Pancreas (tissue), 10 donors: Measurements from ENCODE around the gene EPN3. TPM values are rescaled to one million over a fixed set of nuclear protein-coding genes. Genes with fewer than 3 reads are reported as not detected.

ENCODE experiments used
- ATAC-seq, 4 donors: fragments of 200-7000 bp; cut with Tn5 transposase; one replicate each; pipeline versions ENCODE4 v1.8.0 to v1.9.1; 2020; ENCODE audit warnings: mild to moderate bottlenecking in 4 of 4, moderate library complexity in 4 of 4
- DNase-seq, 6 donors: peaks; one replicate each; pipeline ENCODE4 v3.0.0-alpha.2; 2020
- FAIRE-seq: peaks from 2 replicates; lab custom pipeline; 2012; peaks lifted over from hg19 to GRCh38; lab: Jason Lieb, UNC
- H3K27ac ChIP-seq, 4 donors: fragments of 200-600 bp; sonication (generic); 1 replicate in 3 of 4; 2 replicates in 1 of 4; pipeline versions ENCODE4 v1.5.0 to v1.8.0; 2020
- H3K27me3 ChIP-seq, 4 donors: fragments of 200-600 bp; one replicate each; pipeline ENCODE4 v1.8.0; 2021
- H3K36me3 ChIP-seq, 3 donors: fragments of 200-600 bp; sonication (generic) in 1 of 3; one replicate each; pipeline versions ENCODE4 v1.5.0 to v1.8.0; 2020 to 2021
- H3K4me1 ChIP-seq, 3 donors: fragments of 200-600 bp; one replicate each; pipeline ENCODE4 v1.8.0; 2021
- H3K4me3 ChIP-seq, 4 donors: fragments of 200-600 bp; sonication (generic) in 2 of 4; one replicate each; pipeline versions ENCODE4 v1.5.0 to v1.8.0; 2020 to 2021
- H3K9me3 ChIP-seq, 4 donors: fragments of 200-600 bp; one replicate each; pipeline ENCODE4 v1.8.0; 2021
- WGBS, 2 donors: extraction: QIAGEN DNeasy Blood & Tissue Kit; methylation state at CpG; one replicate each; pipeline ENCODE4 v1.1.7; 2013; 5-methylcytosine and 5-hydroxymethylcytosine counted together
- intact Hi-C, 3 donors: fragments of 100-400 bp; cut with DNase I; formaldehyde crosslinking; loops; one replicate each; pipeline versions ENCODE4 v1.11.1 to v1.14.2; 2022
- polyA plus RNA-seq, 2 donors: library from polyadenylated mRNA; stranded (reverse); fragments of 200-250 nt; gene quantifications; one replicate each; pipeline ENCODE4 v1.2.3, GENCODE V29; 2013
- total RNA-seq, 6 donors: library from RNA; stranded (reverse); fragmentation: NEBNext Ultra II Directional in 4 of 6; extraction: Animal tissue kit (Norgen Biotek cat#: 25700) in 4 of 6; gene quantifications; one replicate each; pipeline versions ENCODE4 v1.2.1 to v1.2.4, GENCODE V29; 2021 to 2023
- TF ChIP-seq, protein P1 (sequence below), 4 donors: fragments of 200-600 bp; sonication (generic) in 3 of 4; IDR thresholded peaks; one replicate each; pipeline versions ENCODE4 v1.5.0 to v1.8.0; 2021; ENCODE audit warnings: antibody characterized with exemption in 4 of 4
- donor health status: healthy with polysubstance abuse.
- donor health status: DM: no; HTN: no; CAD: no; lungs with moderate emphysema.
- donor health status: DM: no; HTN: no; CAD: no.
- donor health status: control.
- donor health status: control.
- donor health status: Bipolar disorder and iron deficiency.
- donor health status: DM: yes; HTN: yes; CAD: no.
- donor health status: DM: no; HTN: no; CAD: no.
- donor health status: DM: no; HTN: no; CAD: no.
- donor health status: DM: yes; HTN: yes; CAD: no.

The EPN3 gene
- total and polyA plus RNA-seq, 8 donors, result 6.9 to 30.2 (median 12.7) TPM

DNA sequence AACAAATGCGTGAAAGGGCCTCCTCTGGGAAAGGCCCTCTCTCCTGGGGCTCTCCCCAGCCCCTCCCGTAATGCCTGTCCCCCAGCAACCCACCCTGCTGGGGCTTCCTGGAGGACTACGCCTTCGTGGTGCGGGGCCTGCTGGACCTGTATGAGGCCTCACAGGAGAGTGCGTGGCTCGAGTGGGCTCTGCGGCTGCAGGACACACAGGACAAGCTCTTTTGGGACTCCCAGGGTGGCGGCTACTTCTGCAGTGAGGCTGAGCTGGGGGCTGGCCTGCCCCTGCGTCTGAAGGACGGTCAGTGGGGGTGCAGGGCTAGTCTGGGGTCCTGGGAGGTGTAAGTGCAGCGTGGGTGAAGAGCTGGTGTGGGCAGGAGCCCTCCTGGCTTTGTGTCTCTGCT, 19.3 kb downstream of the EPN3 start:
- WGBS, 2 donors, result 93 to 94% methylated on average over 11 to 12 of the region's 12 CpGs
- DNase-seq, result peak in 1 of 6 donors; percentile 65
- H3K4me1 ChIP-seq, result no peaks in the 10 kb centered on the region
- peaks cover 0 to 10% (median 0%) of the 10 kb centered on the region in 3 donors for H3K36me3 ChIP-seq
- ATAC-seq, result no peak
- no peaks in the 10 kb centered on the region for H3K9me3 ChIP-seq
- intact Hi-C loops, result loop anchor here in 1 of 3 donors (5.0 kb wide), 2 partner anchors 75 to 295 kb away; no protein-coding TSS in a partner anchor
- no peak overlapping the region for H3K4me3 ChIP-seq
- FAIRE-seq, result no peak
- H3K27me3 ChIP-seq, result no peaks in the 10 kb centered on the region
- TF ChIP-seq, protein P1, sequence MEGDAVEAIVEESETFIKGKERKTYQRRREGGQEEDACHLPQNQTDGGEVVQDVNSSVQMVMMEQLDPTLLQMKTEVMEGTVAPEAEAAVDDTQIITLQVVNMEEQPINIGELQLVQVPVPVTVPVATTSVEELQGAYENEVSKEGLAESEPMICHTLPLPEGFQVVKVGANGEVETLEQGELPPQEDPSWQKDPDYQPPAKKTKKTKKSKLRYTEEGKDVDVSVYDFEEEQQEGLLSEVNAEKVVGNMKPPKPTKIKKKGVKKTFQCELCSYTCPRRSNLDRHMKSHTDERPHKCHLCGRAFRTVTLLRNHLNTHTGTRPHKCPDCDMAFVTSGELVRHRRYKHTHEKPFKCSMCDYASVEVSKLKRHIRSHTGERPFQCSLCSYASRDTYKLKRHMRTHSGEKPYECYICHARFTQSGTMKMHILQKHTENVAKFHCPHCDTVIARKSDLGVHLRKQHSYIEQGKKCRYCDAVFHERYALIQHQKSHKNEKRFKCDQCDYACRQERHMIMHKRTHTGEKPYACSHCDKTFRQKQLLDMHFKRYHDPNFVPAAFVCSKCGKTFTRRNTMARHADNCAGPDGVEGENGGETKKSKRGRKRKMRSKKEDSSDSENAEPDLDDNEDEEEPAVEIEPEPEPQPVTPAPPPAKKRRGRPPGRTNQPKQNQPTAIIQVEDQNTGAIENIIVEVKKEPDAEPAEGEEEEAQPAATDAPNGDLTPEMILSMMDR (IDR thresholded peaks at IDR 0.05), result no peak
- no peak overlapping the region for H3K27ac ChIP-seq

DNA sequence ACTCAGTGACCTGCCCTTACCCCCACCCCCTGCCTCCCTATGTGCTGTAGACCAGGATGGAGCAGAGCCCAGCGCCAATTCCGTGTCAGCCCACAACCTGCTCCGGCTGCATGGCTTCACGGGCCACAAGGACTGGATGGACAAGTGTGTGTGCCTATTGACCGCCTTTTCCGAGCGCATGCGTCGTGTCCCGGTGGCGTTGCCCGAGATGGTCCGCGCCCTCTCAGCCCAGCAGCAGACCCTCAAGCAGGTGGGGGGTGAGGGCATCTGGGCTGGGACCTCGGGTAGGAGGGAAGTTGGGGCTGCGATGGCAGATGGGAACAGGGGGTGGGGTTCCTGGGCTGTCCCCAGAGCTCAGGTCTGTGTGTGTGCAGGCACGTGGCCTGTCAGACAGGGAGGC, 21.7 kb downstream of the EPN3 start:
- intact Hi-C loops, result loop anchor here in 1 of 3 donors (5.0 kb wide), 2 partner anchors 73 to 293 kb away; no protein-coding TSS in a partner anchor
- FAIRE-seq, result no peak
- H3K27me3 ChIP-seq, result peaks cover 0 to under 1% (median 0%) of the 10 kb centered on the region in 4 donors
- peak in 1 of 6 donors; percentile 44 for DNase-seq
- H3K4me1 ChIP-seq, result peaks cover 2 to 4% (median 3%) of the 10 kb centered on the region in 3 donors
- no peaks in the 10 kb centered on the region for H3K9me3 ChIP-seq
- H3K27ac ChIP-seq, result no peak overlapping the region
- H3K4me3 ChIP-seq, result no peak overlapping the region
- no peak for ATAC-seq
- TF ChIP-seq, protein P1 (IDR thresholded peaks at IDR 0.05), result no peak
- 94% methylated on average over 17 of the region's 17 CpGs for WGBS, 2 donors
- H3K36me3 ChIP-seq, result peaks cover 0 to 10% (median 0%) of the 10 kb centered on the region in 3 donors

DNA sequence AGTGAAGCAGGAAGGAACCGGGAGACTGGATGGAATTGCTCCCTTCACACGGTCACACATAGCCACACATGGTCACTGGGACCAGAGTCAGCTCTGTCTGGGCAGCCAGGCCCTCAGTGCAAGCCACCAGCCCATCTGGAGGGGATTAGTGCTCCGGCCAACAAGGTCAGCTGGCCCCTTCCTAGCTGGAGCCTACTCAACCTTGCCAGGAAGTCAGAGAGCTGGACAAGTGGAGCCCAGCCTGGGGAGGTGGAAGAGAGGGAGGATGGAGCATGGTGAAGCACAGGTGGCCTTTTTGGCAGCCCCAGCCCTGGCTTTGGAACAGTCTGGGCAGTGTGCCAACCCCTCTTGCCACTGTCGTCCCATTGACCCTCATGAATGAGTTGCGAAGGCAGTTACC, 24.3 kb downstream of the EPN3 start:
- intact Hi-C loops, result no loop called here
- Histone ChIP-seq H3K27ac (no peak overlapping the region), H3K27me3 (peaks cover 0 to 12% (median 2%) of the 10 kb centered on the region in 4 donors), H3K36me3 (peaks cover 0 to 7% (median 0%) of the 10 kb centered on the region in 3 donors), H3K9me3 (no peaks in the 10 kb centered on the region), H3K4me1 (peaks cover 9 to 24% (median 21%) of the 10 kb centered on the region in 3 donors), H3K4me3 (no peak overlapping the region)
- no peak for FAIRE-seq
- WGBS, 2 donors, result 45 to 60% methylated on average over 5 of the region's 5 CpGs
- TF ChIP-seq, protein P1 (IDR thresholded peaks at IDR 0.05), result no peak
- no peak for ATAC-seq
- peak in 2 of 6 donors; percentile 62 to 72 for DNase-seq

DNA sequence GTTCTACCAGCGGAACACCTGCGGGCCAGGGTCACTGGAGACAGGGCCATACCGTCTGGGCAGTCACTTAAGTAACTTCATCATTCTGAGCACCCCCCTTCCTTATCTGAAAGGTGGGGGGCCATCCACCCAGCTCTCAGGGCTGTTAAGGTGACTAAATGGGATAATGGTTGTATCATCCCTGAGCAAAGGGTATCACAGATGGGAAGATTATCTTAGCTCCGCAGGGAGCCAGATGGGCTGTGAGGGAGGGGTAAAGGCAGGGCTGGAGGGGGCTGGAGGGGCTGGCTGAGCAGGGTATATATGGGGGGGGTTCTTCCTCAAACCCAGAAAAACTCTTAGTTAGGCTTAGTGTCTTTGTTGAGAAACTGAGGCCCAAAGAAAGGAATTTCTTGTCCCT, 25.1 kb downstream of the EPN3 start:
- TF ChIP-seq, protein P1 (IDR thresholded peaks at IDR 0.05), result no peak
- peaks cover 0 to 6% (median 0%) of the 10 kb centered on the region in 3 donors for H3K36me3 ChIP-seq
- FAIRE-seq (no peak), DNase-seq (no peak), ATAC-seq (no peak)
- H3K9me3 ChIP-seq, result no peaks in the 10 kb centered on the region
- no peak overlapping the region for H3K4me3 ChIP-seq
- H3K27me3 ChIP-seq, result peaks cover 0 to 12% (median 2%) of the 10 kb centered on the region in 4 donors
- H3K4me1 ChIP-seq, result peaks cover 9 to 24% (median 21%) of the 10 kb centered on the region in 3 donors
- intact Hi-C loops, result no loop called here
- no peak overlapping the region for H3K27ac ChIP-seq
- WGBS, 2 donors, result 76 to 86% methylated on average over 4 of the region's 4 CpGs

DNA sequence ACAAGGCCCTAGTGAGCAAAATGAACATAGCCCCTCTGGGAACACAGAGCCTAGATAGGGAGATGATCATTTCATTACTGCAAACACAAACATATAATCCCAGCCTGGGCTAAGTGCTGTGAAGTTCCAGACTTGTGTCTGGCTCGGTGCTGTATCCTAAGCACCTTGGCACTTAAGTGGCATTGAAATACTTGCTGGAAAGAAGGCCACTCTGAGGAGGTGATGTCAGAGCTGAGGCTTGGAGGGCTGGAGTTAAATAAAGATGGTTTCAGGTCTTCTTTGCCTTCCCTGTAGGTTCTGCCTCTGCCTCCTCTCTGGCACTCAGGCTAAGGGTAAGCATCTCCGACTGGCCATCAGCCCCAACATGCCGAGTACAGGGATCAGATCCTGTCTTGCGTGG, 25.6 kb downstream of the EPN3 start:
- peaks cover 0 to 12% (median 2%) of the 10 kb centered on the region in 4 donors for H3K27me3 ChIP-seq

More for the DNA sequence above, 25.6 kb downstream of the EPN3 start:
- peaks cover 0 to 6% (median 0%) of the 10 kb centered on the region in 3 donors for H3K36me3 ChIP-seq
- H3K27ac ChIP-seq, result no peak overlapping the region
- peaks cover 9 to 24% (median 21%) of the 10 kb centered on the region in 3 donors for H3K4me1 ChIP-seq
- ATAC-seq, result no peak
- intact Hi-C loops, result no loop called here
- no peak for DNase-seq
- no peak overlapping the region for H3K4me3 ChIP-seq
- no peak for FAIRE-seq
- H3K9me3 ChIP-seq, result no peaks in the 10 kb centered on the region
- TF ChIP-seq, protein P1 (IDR thresholded peaks at IDR 0.05), result no peak
- WGBS, 2 donors, result 61 to 77% methylated on average over 4 of the region's 4 CpGs
